Measurements from ENCODE around the gene PGD. TPM values are rescaled to one million over a fixed set of nuclear protein-coding genes. Genes with fewer than 3 reads are reported as not detected.

PGD gene
- total RNA-seq, 1 experiment from 2014 or later = 142 TPM

DNA sequence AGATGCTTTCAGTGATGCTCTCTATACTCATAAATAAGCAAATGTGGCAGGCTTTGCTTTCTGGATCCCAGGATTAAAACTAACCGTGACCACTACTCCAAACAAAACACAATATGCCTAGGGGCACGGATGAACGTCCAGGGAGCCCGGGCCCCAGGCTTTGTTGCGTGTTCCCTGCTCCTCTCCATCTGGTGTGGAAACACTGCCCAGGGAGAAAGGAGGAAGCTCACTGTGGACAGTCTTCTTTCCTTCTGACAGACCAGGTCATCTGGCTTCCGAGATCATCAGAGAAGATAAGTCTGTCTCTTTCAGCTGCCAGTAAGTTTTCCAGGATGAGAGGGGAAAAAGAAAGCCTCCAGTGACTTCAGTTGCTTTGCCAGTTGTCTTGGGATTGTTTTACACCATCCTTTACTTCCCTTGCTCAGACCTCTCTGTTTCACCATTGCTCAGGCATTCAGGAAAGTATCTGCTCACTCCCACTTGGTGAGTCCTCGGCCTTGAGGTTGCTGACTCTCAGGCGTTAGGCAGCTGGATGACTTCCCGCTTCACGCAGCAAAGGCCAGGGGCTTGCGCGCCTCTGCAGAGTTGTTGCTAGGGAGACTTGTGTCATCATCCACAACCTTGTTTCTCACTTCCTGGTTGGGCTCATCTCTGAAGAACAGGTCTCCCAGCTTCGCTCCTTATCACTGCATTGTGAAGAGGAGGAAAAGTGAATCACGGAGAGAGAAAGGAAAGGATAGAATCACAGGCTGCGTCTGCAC is 20.6 kb upstream of the PGD start:
- Mint-ChIP-seq H3K4me1 (ENCODE audit: low read depth, unreplicated experiment) (no peaks in the 10 kb centered on the region), H3K27ac (ENCODE audit: unreplicated experiment) (no peak overlapping the region), H3K36me3 (ENCODE audit: insufficient read depth, unreplicated experiment) (peaks cover 12% of the 10 kb centered on the region), H3K4me3 (ENCODE audit: low read depth, unreplicated experiment) (no peak overlapping the region), H3K27me3 (ENCODE audit: unreplicated experiment) (no peaks in the 10 kb centered on the region), H3K9me3 (ENCODE audit: low read depth, unreplicated experiment) (no peaks in the 10 kb centered on the region)
- no peak for DNase-seq
- TF ChIP-seq CTCF (IDR thresholded peaks at IDR 0.05; ENCODE audit: unreplicated experiment) = no peak
- CTCF ChIA-PET = no interaction called here
- no TSS peak for BruUV-seq (replicated peaks)
- intact Hi-C loops (cut with micrococcal nuclease; ENCODE audit: unreplicated experiment) = loop anchor here (10.0 kb wide), 1 partner anchor 117 kb away; no protein-coding TSS in a partner anchor

- CTCF ChIA-PET = no interaction called here
- Mint-ChIP-seq H3K27ac (ENCODE audit: unreplicated experiment) (no peak overlapping the region), H3K4me3 (ENCODE audit: low read depth, unreplicated experiment) (no peak overlapping the region), H3K27me3 (ENCODE audit: unreplicated experiment) (no peaks in the 10 kb centered on the region), H3K36me3 (ENCODE audit: insufficient read depth, unreplicated experiment) (peaks cover 12% of the 10 kb centered on the region), H3K9me3 (ENCODE audit: low read depth, unreplicated experiment) (no peaks in the 10 kb centered on the region), H3K4me1 (ENCODE audit: low read depth, unreplicated experiment) (no peaks in the 10 kb centered on the region)
- no peak for DNase-seq
- no peak for TF ChIP-seq CTCF (IDR thresholded peaks at IDR 0.05; ENCODE audit: unreplicated experiment)
- intact Hi-C loops (cut with micrococcal nuclease; ENCODE audit: unreplicated experiment) = loop anchor here (10.0 kb wide), 1 partner anchor 116 kb away; no protein-coding TSS in a partner anchor
- no TSS peak for BruUV-seq (replicated peaks)
Measured at GRCh38 chr1:10379101-10379620, 19.7 kb upstream of the PGD start.

- no peaks in the 10 kb centered on the region for H3K9me3 Mint-ChIP-seq (ENCODE audit: low read depth, unreplicated experiment)
- no peak for DNase-seq
- H3K27me3 Mint-ChIP-seq (ENCODE audit: unreplicated experiment) = no peaks in the 10 kb centered on the region
- intact Hi-C loops (cut with micrococcal nuclease; ENCODE audit: unreplicated experiment) = loop anchor here (10.0 kb wide), 1 partner anchor 115 kb away; no protein-coding TSS in a partner anchor
- peaks cover 12% of the 10 kb centered on the region for H3K36me3 Mint-ChIP-seq (ENCODE audit: insufficient read depth, unreplicated experiment)
- no peak overlapping the region for H3K4me3 Mint-ChIP-seq (ENCODE audit: low read depth, unreplicated experiment)
- CTCF ChIA-PET = no interaction called here
- H3K4me1 Mint-ChIP-seq (ENCODE audit: low read depth, unreplicated experiment) = no peaks in the 10 kb centered on the region
- H3K27ac Mint-ChIP-seq (ENCODE audit: unreplicated experiment) = no peak overlapping the region
- no TSS peak for BruUV-seq (replicated peaks)
- TF ChIP-seq CTCF (IDR thresholded peaks at IDR 0.05; ENCODE audit: unreplicated experiment) = no peak
Measured at GRCh38 chr1:10379676-10380075, 19.2 kb upstream of the PGD start.

DNA sequence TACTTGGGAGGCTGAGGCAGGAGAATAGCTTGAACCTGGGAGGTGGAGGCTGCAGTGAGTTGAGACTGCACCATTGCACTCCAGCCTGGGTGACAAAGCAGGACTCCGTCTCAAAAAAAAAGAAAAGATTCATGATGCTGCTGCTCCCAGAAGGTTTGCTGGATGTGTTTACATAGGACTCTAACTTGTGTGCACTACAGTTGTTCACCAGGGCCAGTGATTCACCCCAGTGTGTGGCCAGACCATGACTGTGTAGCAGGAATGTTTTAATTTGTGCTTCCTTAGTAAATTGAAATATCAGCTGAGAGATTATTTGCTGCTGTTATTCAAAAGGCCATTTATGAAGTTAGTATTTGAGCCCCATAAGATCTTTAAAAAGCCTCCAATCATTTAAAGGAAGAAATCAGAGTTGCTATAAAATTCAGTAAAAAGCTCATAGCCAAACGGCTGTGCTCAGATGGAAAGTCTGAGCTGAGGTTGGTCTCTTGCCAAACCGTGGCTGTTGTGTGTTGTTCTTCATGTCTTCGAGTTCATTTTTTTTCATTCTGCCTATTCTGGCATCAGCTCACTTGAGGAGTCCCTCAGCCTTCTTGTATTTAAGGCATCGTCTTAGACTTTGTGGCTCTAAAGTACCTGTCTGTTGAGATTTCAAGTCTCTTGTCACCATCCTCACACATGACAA is 18.1 kb upstream of the PGD start:
- no peak overlapping the region for H3K4me3 Mint-ChIP-seq (ENCODE audit: low read depth, unreplicated experiment)
- no peaks in the 10 kb centered on the region for H3K27me3 Mint-ChIP-seq (ENCODE audit: unreplicated experiment)
- peaks cover 6% of the 10 kb centered on the region for H3K36me3 Mint-ChIP-seq (ENCODE audit: insufficient read depth, unreplicated experiment)
- no peak overlapping the region for H3K27ac Mint-ChIP-seq (ENCODE audit: unreplicated experiment)
- CTCF ChIA-PET = no interaction called here
- H3K9me3 Mint-ChIP-seq (ENCODE audit: low read depth, unreplicated experiment) = no peaks in the 10 kb centered on the region
- no peak for TF ChIP-seq CTCF (IDR thresholded peaks at IDR 0.05; ENCODE audit: unreplicated experiment)
- no peaks in the 10 kb centered on the region for H3K4me1 Mint-ChIP-seq (ENCODE audit: low read depth, unreplicated experiment)
- intact Hi-C loops (cut with micrococcal nuclease; ENCODE audit: unreplicated experiment) = no loop called here
- TSS peak; percentile 7 for BruUV-seq (replicated peaks)
- DNase-seq = no peak
